Activated CD4-positive, alpha-beta memory T cell treated with anti-CD3 and anti-CD28 coated beads for 36 hours (primary cell): ENCODE measurements around the gene CORO7. TPM values are rescaled to one million over a fixed set of nuclear protein-coding genes. Genes with fewer than 3 reads are reported as not detected.
"Not testable (repeated sequence)": the region's sequence is repeated elsewhere in the genome, so short reads cannot be mapped to it uniquely, and the experiment has no call there.

Source experiments
- CTCF ChIA-PET: fragments of 350-600 bp; sonication (Branson Sonifier 250); formaldehyde crosslinking; loops from one replicate; lab custom pipeline; 2021; ENCODE audit warnings: antibody characterized with exemption, inconsistent platforms; lab: Charles Lee
- POLR2A ChIA-PET: fragments of 350-600 bp; sonication (Branson Sonifier 250); formaldehyde crosslinking; loops from one replicate; lab custom pipeline; 2021; ENCODE audit warnings: antibody characterized with exemption; lab: Charles Lee
- DNase-seq: peaks from one replicate; pipeline ENCODE4 v3.0.0-alpha.2; 2020
- H3K27ac Mint-ChIP-seq: one replicate; pipeline ENCODE4 v1.8.0; 2021; ENCODE audit warnings: mixed read lengths
- H3K27me3 Mint-ChIP-seq: one replicate; pipeline ENCODE4 v1.8.0; 2021; ENCODE audit warnings: mixed read lengths
- H3K36me3 Mint-ChIP-seq: one replicate; pipeline ENCODE4 v1.8.0; 2021; ENCODE audit warnings: mixed read lengths
- H3K4me1 Mint-ChIP-seq: one replicate; pipeline ENCODE4 v1.8.0; 2021; ENCODE audit warnings: low read depth, mixed read lengths
- H3K4me3 Mint-ChIP-seq: one replicate; pipeline ENCODE4 v1.8.0; 2021; ENCODE audit warnings: mild to moderate bottlenecking, mixed read lengths
- H3K9me3 Mint-ChIP-seq: one replicate; pipeline ENCODE4 v1.8.0; 2021; ENCODE audit warnings: mixed read lengths
- intact Hi-C: fragments of 100-400 bp; cut with micrococcal nuclease; formaldehyde crosslinking; loops from one replicate; pipeline ENCODE4 v1.15.1; 2023
- total RNA-seq, 2 experiments: library from RNA; stranded (reverse); gene quantifications; one replicate each; pipeline ENCODE4 v1.2.3, GENCODE V29; 2021

CORO7 gene
- total RNA-seq, 2 experiments from 2014 or later = 90.4 to 101 TPM

DNA sequence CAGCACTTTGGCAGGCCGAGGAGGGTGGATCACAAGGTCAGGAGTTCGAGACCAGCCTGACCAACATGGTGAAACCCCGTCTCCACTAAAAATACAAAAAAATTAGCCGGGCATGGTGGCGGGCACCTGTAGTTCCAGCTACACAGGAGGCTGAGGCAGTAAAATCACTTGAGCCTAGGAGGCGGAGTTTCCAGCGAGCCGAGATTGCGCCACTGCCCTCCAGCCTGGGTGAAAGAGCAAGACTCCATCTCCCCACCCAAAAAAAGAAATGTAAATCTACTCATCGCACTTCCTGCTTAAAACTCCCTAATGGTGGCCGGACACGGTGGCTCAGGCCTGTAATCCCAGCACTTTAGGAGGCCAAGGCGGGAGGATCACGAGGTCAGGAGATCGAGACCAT, 22.5 kb downstream of the CORO7 start:
- H3K4me1 Mint-ChIP-seq, intact Hi-C loops, POLR2A ChIA-PET, DNase-seq, H3K9me3 Mint-ChIP-seq, H3K27ac Mint-ChIP-seq, H3K27me3 Mint-ChIP-seq, H3K4me3 Mint-ChIP-seq: not testable (repeated sequence)
- peaks cover 10% of the 10 kb centered on the region for H3K36me3 Mint-ChIP-seq
- CTCF ChIA-PET = interaction anchor here (3.3 kb wide), 1 partner anchor 9 kb away, joined by 33 read pairs; no protein-coding TSS in a partner anchor

DNA sequence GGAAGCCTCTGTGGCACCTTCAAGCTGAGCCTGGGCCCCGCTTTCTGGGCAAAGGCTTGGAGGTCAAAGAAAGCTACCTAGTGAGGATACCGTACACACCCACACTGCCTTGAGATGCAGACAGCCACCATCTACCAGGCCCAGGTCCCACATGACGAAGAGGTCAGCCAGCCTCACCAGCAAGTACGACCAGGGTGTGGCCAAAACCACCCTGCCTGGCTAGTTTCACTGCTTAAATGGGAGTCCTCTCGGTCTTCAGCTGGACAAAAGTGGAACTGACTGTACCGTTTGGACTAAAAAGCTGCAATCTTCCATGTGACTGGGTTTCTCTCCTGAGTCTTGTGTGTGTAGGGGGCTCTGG, 23.2 kb downstream of the CORO7 start:
- POLR2A ChIA-PET = no interaction called here
- Mint-ChIP-seq H3K4me3 (no peak overlapping the region), H3K27me3 (no peaks in the 10 kb centered on the region), H3K36me3 (peaks cover 10% of the 10 kb centered on the region), H3K27ac (no peak overlapping the region), H3K9me3 (no peaks in the 10 kb centered on the region), H3K4me1 (no peaks in the 10 kb centered on the region)
- CTCF ChIA-PET = interaction anchor here (3.3 kb wide), 1 partner anchor 10 kb away, joined by 33 read pairs; no protein-coding TSS in a partner anchor
- intact Hi-C loops = no loop called here
- DNase-seq = no peak

DNA sequence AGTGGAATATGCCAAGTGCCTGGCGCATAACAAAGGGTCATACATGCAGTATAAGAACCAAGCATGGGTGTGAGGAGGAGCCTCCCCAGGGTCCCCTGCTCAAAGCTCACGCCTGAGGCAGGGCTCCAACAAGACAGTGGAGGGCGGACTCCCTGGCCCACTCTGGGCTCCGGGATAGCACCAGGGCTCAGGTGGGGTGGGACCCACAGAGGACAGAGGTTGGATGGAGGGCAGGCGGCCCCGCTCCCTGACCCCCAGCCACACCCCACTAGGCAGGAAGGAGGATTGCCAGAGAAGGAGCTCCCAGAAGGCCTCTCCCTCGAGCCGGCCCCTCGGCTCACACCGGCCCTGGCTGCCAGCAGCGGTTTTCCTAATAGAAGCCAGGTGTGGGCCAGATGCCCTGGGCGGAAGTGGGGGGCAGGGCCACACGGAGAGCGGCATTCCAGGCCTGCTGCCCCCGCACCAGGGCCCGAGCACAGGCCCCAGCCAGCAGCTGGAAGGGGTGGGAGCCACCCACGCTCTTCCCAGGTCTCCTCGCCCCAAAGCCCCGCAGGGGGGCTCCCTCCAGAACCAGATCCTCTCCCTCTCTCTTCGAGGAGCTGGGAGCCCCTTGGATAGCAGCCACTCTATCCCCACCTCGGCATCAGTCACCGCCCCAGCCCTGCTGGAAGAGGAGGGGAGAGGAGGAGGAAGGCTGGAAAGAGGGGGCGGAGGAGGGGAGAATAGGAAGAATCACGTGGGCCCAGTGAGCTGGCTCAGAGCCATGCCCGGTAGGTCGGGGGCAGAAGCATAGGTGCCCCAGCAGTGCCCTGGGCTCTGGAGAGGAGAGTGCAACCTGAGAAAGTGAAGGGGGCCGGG, 23.8 kb downstream of the CORO7 start:
- POLR2A ChIA-PET = no interaction called here

DNA sequence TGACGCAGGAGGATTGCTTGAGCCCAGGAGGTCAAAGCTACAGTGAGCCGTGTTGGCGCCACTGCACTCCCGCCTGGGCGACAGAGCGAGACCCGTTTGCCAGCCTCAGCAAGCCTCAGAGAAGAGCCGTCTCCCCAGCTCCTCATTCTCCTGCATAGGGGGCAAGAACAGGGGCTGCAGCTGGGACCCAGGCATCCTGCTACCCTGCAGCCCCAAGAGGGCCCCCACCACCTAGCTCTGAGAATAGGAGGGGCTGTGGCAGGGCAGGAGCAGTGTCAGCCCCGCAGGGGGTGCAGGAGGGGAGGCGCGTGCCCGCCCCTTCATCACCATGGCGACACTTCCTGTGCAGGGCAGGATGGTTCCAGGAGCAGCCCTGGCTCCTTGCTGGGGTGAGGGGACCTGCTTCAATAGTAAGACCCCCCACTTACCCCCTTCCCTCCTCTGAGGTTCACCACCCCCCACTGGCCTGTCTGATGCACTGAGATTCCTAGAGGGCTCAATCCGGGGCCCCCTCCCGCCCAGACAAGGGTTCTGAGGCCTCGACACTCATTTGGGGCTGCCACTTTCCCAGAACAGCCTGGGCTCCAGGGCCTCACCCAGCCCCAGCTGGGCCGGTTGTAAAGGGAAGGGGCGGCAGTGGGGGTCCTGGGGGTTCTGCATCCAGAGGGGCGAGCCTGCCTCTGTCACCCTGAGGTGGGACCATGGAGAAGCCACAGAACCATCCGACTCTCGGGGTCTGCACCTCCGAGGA, 24.6 kb downstream of the CORO7 start:
- no peak overlapping the region for H3K27ac Mint-ChIP-seq
- no peaks in the 10 kb centered on the region for H3K9me3 Mint-ChIP-seq
- POLR2A ChIA-PET = no interaction called here
- CTCF ChIA-PET = interaction anchor here (0.9 to 3.3 kb wide), 3 partner anchors 11 to 33 kb away, joined by 3 to 33 read pairs (median 15); no protein-coding TSS in a partner anchor
- no peaks in the 10 kb centered on the region for H3K27me3 Mint-ChIP-seq
- DNase-seq = no peak
- intact Hi-C loops = no loop called here
- no peaks in the 10 kb centered on the region for H3K4me1 Mint-ChIP-seq
- H3K36me3 Mint-ChIP-seq = peaks cover 10% of the 10 kb centered on the region
- H3K4me3 Mint-ChIP-seq = no peak overlapping the region

More for the DNA sequence above, 23.8 kb downstream of the CORO7 start:
- Mint-ChIP-seq H3K27ac (no peak overlapping the region), H3K9me3 (no peaks in the 10 kb centered on the region), H3K36me3 (peaks cover 10% of the 10 kb centered on the region), H3K4me3 (no peak overlapping the region), H3K27me3 (no peaks in the 10 kb centered on the region), H3K4me1 (no peaks in the 10 kb centered on the region)
- DNase-seq = no peak
- CTCF ChIA-PET = interaction anchor here (3.3 kb wide), 1 partner anchor 11 kb away, joined by 33 read pairs; no protein-coding TSS in a partner anchor
- intact Hi-C loops = no loop called here

DNA sequence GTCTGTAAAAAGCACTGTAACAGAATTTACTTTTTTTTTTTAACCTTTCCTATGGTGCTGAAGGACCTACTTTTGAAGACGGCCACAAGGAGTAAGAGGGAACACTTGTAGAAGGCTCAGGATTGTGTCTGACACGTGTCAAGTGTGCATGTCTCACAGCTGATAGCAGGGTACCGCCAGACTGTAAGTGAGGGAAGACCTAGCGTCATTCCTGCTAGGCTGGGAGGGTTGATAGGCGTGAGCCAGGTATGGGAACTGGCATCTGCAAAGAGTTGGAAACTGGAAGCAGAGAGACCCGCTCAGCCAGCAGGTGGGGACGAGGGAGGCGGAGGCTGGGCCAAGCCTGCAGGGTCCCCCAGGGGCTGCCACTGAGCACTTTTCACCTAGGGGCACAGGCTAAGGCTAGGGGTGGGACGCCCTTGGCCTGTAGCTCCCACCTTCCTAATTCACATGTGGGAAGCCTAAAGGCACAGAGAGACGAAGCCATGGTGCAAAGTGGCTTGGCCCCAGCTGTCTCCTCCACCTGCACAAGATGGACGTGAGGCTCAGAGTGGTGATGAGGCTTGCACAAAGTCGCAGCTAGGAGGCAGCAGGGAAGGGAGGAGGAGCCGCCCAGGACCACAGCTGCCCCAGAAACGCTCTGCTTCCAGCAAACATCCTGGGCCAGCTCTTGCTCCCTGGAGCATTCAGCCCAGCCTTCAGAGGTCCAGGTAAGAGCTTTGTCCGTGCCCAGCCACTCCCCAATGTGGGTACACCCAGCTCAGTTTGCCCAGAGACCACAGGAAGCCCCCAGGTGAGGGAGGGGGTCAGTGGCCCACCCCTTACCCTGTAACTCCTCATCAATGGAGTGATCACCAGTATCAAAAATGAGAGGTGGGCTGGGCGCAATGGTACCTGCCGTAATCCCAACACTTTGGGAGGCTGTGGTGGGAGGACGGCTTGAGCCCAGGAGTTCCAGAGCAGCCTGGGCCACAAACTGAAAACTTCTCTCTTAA, 25.8 kb downstream of the CORO7 start:
- Mint-ChIP-seq H3K4me3 (no peak overlapping the region), H3K27me3 (no peaks in the 10 kb centered on the region), H3K4me1 (no peaks in the 10 kb centered on the region), H3K27ac (no peak overlapping the region), H3K36me3 (peaks cover 7% of the 10 kb centered on the region), H3K9me3 (no peaks in the 10 kb centered on the region)
- ChIA-PET POLR2A (no interaction called here), CTCF (interaction anchor here (3.2 kb wide), 1 partner anchor 13 kb away, joined by 15 read pairs; no protein-coding TSS in a partner anchor)
- intact Hi-C loops = no loop called here
- no peak for DNase-seq

DNA sequence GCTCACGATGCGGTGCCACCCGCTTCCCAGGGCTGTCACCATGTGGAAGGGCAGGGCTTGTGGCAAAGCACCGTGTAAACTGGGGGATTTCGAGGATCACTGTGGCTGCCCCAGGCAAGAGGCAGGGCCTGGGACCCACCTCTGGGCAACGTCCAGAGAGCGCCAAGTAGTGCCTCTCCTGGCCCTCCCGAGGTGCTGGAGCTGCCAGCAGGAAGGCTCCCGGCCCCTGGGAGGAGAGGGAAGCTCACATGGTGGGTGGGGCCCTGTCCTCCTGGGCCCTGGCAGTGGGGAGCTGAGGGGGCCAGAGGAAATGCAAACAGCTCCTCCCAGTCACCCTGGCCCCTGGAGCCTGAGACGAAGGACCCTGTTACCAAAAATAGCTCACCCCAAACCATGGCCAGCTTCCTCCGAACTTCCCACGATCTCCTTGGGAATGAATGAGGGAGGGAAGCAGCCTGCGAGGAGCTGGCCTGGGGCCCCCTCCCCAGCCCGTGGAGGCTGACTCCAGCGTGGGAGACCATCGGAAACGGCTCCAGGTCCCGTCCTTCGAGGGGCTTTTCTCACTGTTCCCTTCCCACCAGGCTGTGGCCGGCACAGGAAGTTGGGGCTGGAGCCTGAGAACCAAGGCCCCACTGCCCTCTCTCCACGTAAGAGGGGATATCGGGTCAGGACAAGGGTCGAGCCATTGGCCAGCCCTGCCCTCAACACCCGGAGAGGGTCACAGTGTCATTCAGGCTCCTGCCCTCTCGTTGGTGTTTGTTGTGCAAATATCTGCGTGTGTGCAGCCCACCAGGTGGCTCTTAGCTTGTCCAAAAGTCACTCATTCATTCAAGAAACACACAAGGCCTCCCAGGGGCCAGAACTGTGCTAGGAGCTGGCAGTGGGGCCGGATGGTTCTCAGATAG, 27.1 kb downstream of the CORO7 start:
- no peak overlapping the region for H3K4me3 Mint-ChIP-seq
- H3K36me3 Mint-ChIP-seq = peaks cover 5% of the 10 kb centered on the region
- H3K9me3 Mint-ChIP-seq = no peaks in the 10 kb centered on the region
- ChIA-PET POLR2A (no interaction called here), CTCF (interaction anchor here (3.2 kb wide), 1 partner anchor 14 kb away, joined by 15 read pairs; no protein-coding TSS in a partner anchor)
- H3K27me3 Mint-ChIP-seq = no peaks in the 10 kb centered on the region
- no peak for DNase-seq
- H3K27ac Mint-ChIP-seq = no peak overlapping the region
- intact Hi-C loops = no loop called here
- no peaks in the 10 kb centered on the region for H3K4me1 Mint-ChIP-seq

DNA sequence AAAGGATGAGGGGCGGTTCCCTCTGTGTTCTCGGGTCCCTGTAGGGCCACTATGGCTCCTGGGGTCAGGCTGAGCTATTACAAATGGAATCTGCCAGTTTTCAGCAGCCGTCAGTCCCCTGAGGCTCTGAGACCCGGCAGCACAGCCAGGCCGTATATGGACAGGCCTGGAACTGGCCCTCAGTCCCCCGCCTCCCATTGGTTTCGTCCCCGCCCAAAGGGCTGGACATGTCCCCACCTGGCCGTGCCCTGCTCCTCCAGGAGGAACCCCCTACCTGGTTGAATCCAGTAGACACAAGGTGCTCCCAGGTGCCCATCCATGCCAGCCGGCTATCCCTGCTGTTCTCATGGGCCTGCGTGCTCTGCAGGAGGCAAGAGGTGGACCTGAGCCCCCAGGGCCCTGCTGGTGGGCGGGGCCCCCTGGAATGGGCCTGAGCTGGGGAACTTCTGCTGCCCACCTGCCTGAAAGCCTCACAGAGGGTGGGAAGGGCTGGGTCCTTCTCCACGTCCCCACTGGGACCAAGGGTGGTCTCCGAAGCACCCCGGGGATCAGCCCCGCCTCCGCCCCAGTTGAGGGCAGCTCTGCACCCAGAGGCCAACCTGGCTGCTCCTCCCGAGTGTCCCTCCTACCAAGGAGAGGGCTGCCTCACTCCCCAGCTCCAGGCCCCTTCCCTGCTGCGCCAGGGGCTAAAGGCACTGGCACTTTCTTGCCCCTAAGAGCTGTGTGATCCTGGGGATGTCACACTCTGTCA, 27.9 kb downstream of the CORO7 start:
- CTCF ChIA-PET = interaction anchor here (3.2 kb wide), 1 partner anchor 15 kb away, joined by 15 read pairs; no protein-coding TSS in a partner anchor
- H3K27ac Mint-ChIP-seq = no peak overlapping the region

DNA sequence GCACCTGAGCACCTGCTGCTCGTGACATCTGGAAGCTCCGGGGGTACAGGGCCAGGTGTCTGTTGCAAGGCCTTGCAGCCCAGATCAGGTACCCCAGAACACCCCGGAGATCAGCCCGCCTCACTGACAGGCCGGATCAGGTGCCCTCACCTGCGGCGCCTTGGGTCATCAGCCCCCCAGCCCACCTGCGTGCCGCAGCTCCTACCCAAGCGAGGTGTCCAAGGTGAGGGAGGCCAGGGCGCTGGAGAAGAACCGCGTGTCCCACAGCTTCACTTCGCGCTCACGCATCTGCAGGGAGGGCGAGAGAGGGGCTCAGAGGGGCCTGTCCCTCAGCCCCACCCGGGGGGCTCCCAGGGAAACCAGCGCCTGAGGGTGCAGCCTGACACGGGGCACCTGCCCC, 28.6 kb downstream of the CORO7 start:
- Mint-ChIP-seq H3K4me3 (no peak overlapping the region), H3K36me3 (peaks cover 5% of the 10 kb centered on the region), H3K4me1 (no peaks in the 10 kb centered on the region), H3K27ac (no peak overlapping the region), H3K9me3 (no peaks in the 10 kb centered on the region), H3K27me3 (no peaks in the 10 kb centered on the region)
- ChIA-PET CTCF (no interaction called here), POLR2A (no interaction called here)
- DNase-seq = no peak
- intact Hi-C loops = no loop called here

More for the DNA sequence above, 27.9 kb downstream of the CORO7 start:
- DNase-seq = no peak
- no peaks in the 10 kb centered on the region for H3K9me3 Mint-ChIP-seq
- intact Hi-C loops = no loop called here
- H3K36me3 Mint-ChIP-seq = peaks cover 5% of the 10 kb centered on the region
- H3K4me1 Mint-ChIP-seq = no peaks in the 10 kb centered on the region
- POLR2A ChIA-PET = no interaction called here
- no peaks in the 10 kb centered on the region for H3K27me3 Mint-ChIP-seq
- no peak overlapping the region for H3K4me3 Mint-ChIP-seq

DNA sequence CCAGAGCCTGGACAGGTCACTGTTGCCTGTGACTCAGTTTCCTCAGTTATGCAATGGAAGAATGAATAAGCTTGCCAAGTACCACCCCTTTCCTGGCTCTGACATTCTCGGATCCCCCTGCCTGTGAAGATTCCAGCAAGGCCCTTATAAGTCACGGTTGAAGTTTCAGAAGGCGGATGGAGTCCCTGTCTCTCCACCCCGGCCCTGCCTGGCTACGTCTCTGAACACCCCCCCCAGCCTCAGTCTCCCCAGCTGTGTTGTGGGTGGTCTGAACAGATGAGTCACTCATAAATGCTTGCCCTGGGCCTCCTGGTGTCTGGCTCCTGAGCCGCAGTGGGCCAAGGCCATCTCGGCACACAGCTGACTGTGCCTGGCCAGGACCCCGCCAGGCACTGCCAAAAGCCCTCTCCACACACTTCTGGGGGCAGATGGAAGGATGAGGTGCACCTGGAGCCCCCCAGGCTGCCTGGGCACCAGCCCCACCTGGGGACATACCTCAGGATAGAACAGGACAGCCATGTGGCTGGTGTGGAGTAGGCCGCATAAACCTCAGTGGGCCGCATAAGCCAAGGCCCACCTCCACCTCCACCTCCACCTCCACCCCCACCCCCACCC, 29.3 kb downstream of the CORO7 start:
- ChIA-PET POLR2A (no interaction called here), CTCF (no interaction called here)
- no peak for DNase-seq
- Mint-ChIP-seq H3K9me3 (no peaks in the 10 kb centered on the region), H3K27ac (no peak overlapping the region), H3K4me3 (no peak overlapping the region), H3K4me1 (no peaks in the 10 kb centered on the region), H3K36me3 (peaks cover 5% of the 10 kb centered on the region), H3K27me3 (no peaks in the 10 kb centered on the region)
- intact Hi-C loops = no loop called here

DNA sequence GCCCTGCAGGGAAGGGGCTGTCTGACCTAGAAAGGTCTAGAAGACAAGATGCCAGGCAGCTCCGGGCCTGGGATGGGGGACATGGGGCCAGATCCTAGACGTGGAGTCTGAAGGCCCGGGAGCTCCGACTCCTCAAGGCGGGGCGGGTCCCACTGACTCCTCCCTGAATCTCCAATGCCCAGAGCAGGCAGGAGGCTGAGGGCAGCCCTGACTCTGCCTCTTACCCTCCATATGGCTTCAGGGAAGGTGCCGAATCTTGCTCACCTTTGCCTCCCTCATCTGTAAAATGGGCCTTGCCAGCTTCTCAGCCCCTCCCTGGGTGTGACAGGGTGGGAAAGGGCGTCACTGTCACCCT, 30.0 kb downstream of the CORO7 start:
- CTCF ChIA-PET = no interaction called here
- Mint-ChIP-seq H3K9me3 (no peaks in the 10 kb centered on the region), H3K36me3 (peaks cover 5% of the 10 kb centered on the region), H3K4me1 (peaks cover 2% of the 10 kb centered on the region), H3K27me3 (no peaks in the 10 kb centered on the region), H3K4me3 (no peak overlapping the region), H3K27ac (no peak overlapping the region)
- intact Hi-C loops = no loop called here
- POLR2A ChIA-PET = interaction anchor here (0.7 kb wide), 1 partner anchor 11 kb away, joined by 3 read pairs; no protein-coding TSS in a partner anchor
- no peak for DNase-seq
